ENCODE results near the gene UGT3A1.

- TF ChIP-seq, protein P1, sequence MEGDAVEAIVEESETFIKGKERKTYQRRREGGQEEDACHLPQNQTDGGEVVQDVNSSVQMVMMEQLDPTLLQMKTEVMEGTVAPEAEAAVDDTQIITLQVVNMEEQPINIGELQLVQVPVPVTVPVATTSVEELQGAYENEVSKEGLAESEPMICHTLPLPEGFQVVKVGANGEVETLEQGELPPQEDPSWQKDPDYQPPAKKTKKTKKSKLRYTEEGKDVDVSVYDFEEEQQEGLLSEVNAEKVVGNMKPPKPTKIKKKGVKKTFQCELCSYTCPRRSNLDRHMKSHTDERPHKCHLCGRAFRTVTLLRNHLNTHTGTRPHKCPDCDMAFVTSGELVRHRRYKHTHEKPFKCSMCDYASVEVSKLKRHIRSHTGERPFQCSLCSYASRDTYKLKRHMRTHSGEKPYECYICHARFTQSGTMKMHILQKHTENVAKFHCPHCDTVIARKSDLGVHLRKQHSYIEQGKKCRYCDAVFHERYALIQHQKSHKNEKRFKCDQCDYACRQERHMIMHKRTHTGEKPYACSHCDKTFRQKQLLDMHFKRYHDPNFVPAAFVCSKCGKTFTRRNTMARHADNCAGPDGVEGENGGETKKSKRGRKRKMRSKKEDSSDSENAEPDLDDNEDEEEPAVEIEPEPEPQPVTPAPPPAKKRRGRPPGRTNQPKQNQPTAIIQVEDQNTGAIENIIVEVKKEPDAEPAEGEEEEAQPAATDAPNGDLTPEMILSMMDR (conservative IDR thresholded peaks at IDR 0.05; ENCODE audit: low read length), result no peak
- no peak for TF ChIP-seq EZH2phosphoT487 (IDR thresholded peaks at IDR 0.05; ENCODE audit: borderline replicate concordance, low read depth, low read length)
These were observed 41.9 kb upstream of the UGT3A1 start for GRCh38 chr5:36033047-36033446.

All from OCI-LY7 (cell line).